GM23248 (cell line): ENCODE results near the gene PDE2A. TPM values are rescaled to one million over a fixed set of nuclear protein-coding genes. Genes with fewer than 3 reads are reported as not detected.

ENCODE experiments used
- DNase-seq: peaks from one replicate; pipeline ENCODE4 v3.0.0-alpha.2; 2015
- H2AFZ ChIP-seq: fragments of 200-600 bp; sonication (generic); 2 replicates; pipeline ENCODE4 v1.6.1; 2016; ENCODE audit warnings: antibody characterized with exemption
- H3F3A ChIP-seq: fragments of 200-600 bp; sonication (generic); 2 replicates; pipeline ENCODE4 v1.6.1; 2016; ENCODE audit warnings: mild to moderate bottlenecking, antibody characterized with exemption, mixed run types; ENCODE audit not compliant: insufficient read depth
- H3K27ac ChIP-seq: fragments of 200-600 bp; sonication (generic); 2 replicates; pipeline ENCODE4 v1.5.1; 2016; ENCODE audit warnings: mild to moderate bottlenecking
- H3K27me3 ChIP-seq: fragments of 200-600 bp; sonication (generic); replicated peaks from 2 replicates; pipeline ENCODE4 v1.6.1; 2016; ENCODE audit warnings: mild to moderate bottlenecking; ENCODE audit not compliant: insufficient read depth
- H3K36me3 ChIP-seq: fragments of 200-600 bp; sonication (generic); 2 replicates; pipeline ENCODE4 v1.6.1; 2016; ENCODE audit warnings: low read depth, mild to moderate bottlenecking
- H3K4me1 ChIP-seq: fragments of 200-600 bp; sonication (generic); 2 replicates; pipeline ENCODE4 v1.6.1; 2016; ENCODE audit warnings: mild to moderate bottlenecking; ENCODE audit not compliant: insufficient read depth
- H3K4me2 ChIP-seq: fragments of 200-600 bp; sonication (generic); one replicate; pipeline ENCODE4 v1.6.1; 2016; ENCODE audit warnings: mild to moderate bottlenecking; ENCODE audit not compliant: unreplicated experiment
- H3K4me3 ChIP-seq: fragments of 200-600 bp; sonication (generic); 2 replicates; pipeline ENCODE4 v1.5.1; 2016; ENCODE audit warnings: mild to moderate bottlenecking
- H3K79me2 ChIP-seq: fragments of 200-600 bp; sonication (generic); 2 replicates; pipeline ENCODE4 v1.6.1; 2016; ENCODE audit warnings: mild to moderate bottlenecking; ENCODE audit not compliant: insufficient read depth
- H3K9ac ChIP-seq: fragments of 200-600 bp; sonication (generic); 2 replicates; pipeline ENCODE4 v1.6.1; 2016; ENCODE audit warnings: mild to moderate bottlenecking
- H3K9me2 ChIP-seq: fragments of 200-600 bp; sonication (generic); 2 replicates; pipeline ENCODE4 v1.6.1; 2016; ENCODE audit warnings: mixed run types, mild to moderate bottlenecking, moderate library complexity; ENCODE audit not compliant: insufficient read depth
- H3K9me3 ChIP-seq: fragments of 200-600 bp; sonication (generic); one replicate; pipeline ENCODE4 v1.6.1; 2017; ENCODE audit warnings: low read depth
- H4K20me1 ChIP-seq: fragments of 200-600 bp; sonication (generic); 2 replicates; pipeline ENCODE4 v1.6.0; 2016; ENCODE audit not compliant: insufficient read depth
- EZH2 ChIP-seq: fragments of 200-600 bp; sonication (generic); IDR thresholded peaks from 2 replicates; pipeline ENCODE4 v1.6.1; 2018; ENCODE audit warnings: antibody characterized with exemption, mild to moderate bottlenecking; ENCODE audit not compliant: insufficient read depth, poor library complexity, severe bottlenecking
- EZH2phosphoT487 ChIP-seq: fragments of 200-600 bp; sonication (generic); IDR thresholded peaks from 2 replicates; pipeline ENCODE4 v1.6.1; 2018; ENCODE audit warnings: antibody characterized with exemption, moderate library complexity, mild to moderate bottlenecking, low read depth; ENCODE audit not compliant: insufficient read depth
- WGBS, 2 experiments: methylation state at CpG; one replicate each; pipeline ENCODE4 v1.1.6; 2015 to 2017; ENCODE audit warnings: low lambda C conversion rate in 2 of 2, low coverage in 1 of 2; ENCODE audit errors: missing lambda C conversion rate in 2 of 2; 5-methylcytosine and 5-hydroxymethylcytosine counted together
- in situ Hi-C: fragments of 300-500 bp; cut with MboI; formaldehyde crosslinking; loops from 2 replicates; pipeline ENCODE4 v1.15.0; 2020
- polyA plus RNA-seq: library from polyadenylated mRNA; unstranded; fragments of >200 nt; fragmentation: Nextera tagmentation; extraction: Ambion mirVana; gene quantifications from 2 replicates; pipeline ENCODE4 v1.2.1, GENCODE V29; 2016
- total RNA-seq: library from RNA; depleted of rRNA; stranded (reverse); fragments of >200 nt; shearing (Covaris generic); gene quantifications from 2 replicates; pipeline ENCODE4 v1.2.3, GENCODE V29; 2014

The PDE2A gene
- total and polyA plus RNA-seq, 2 experiments from 2014 or later, result 1.0 to 2.3 TPM

- H3K9me3 ChIP-seq, result no peaks in the 10 kb centered on the region
- in situ Hi-C loops, result loop anchor here (25.0 kb wide), 1 partner anchor 453 kb away; no protein-coding TSS in a partner anchor
- no peaks in the 10 kb centered on the region for H4K20me1 ChIP-seq
- H3K9me2 ChIP-seq, result no peaks in the 10 kb centered on the region
- TF ChIP-seq EZH2, result no peak
- TF ChIP-seq EZH2phosphoT487, result no peak
- H2AFZ ChIP-seq, result no peak overlapping the region
- H3K4me1 ChIP-seq, result no peaks in the 10 kb centered on the region
- no peak for DNase-seq
- H3K36me3 ChIP-seq, result no peaks in the 10 kb centered on the region; the same call in 1 of the 2 replicates
- H3K79me2 ChIP-seq, result peaks cover 20% of the 10 kb centered on the region; the same call in 1 of the 2 replicates
- no peak overlapping the region for H3K9ac ChIP-seq
- no peak overlapping the region for H3K27ac ChIP-seq
- H3F3A ChIP-seq, result no peaks in the 10 kb centered on the region; the same call in 1 of the 2 replicates
- WGBS, 2 experiments, result 97 to 99% methylated on average over 14 to 20 of the region's 20 CpGs
- no peaks in the 10 kb centered on the region for H3K27me3 ChIP-seq
- no peak overlapping the region for H3K4me2 ChIP-seq
- H3K4me3 ChIP-seq, result no peak overlapping the region
Measured at GRCh38 chr11:72709478-72710238, 35.4 kb upstream of the PDE2A start.

- H2AFZ ChIP-seq, result no peak overlapping the region
- WGBS, 2 experiments, result 86 to 89% methylated on average over 9 of the region's 9 CpGs
- in situ Hi-C loops, result loop anchor here (25.0 kb wide), 1 partner anchor 455 kb away; no protein-coding TSS in a partner anchor
- no peaks in the 10 kb centered on the region for H4K20me1 ChIP-seq
- no peak for DNase-seq
- no peaks in the 10 kb centered on the region for H3K27me3 ChIP-seq
- no peaks in the 10 kb centered on the region; the same call in 1 of the 2 replicates for H3K36me3 ChIP-seq
- no peaks in the 10 kb centered on the region for H3K9me2 ChIP-seq
- no peak overlapping the region for H3K27ac ChIP-seq
- no peaks in the 10 kb centered on the region for H3K79me2 ChIP-seq
- no peak overlapping the region for H3K4me3 ChIP-seq
- H3K9ac ChIP-seq, result no peak overlapping the region
- H3F3A ChIP-seq, result no peaks in the 10 kb centered on the region; the same call in 1 of the 2 replicates
- no peak for TF ChIP-seq EZH2
- H3K9me3 ChIP-seq, result no peaks in the 10 kb centered on the region
- H3K4me1 ChIP-seq, result peaks cover 14% of the 10 kb centered on the region
- H3K4me2 ChIP-seq, result no peak overlapping the region
Measured at GRCh38 chr11:72707032-72707431, 32.8 kb upstream of the PDE2A start.

- Histone ChIP-seq H3K36me3 (no peaks in the 10 kb centered on the region; the same call in 1 of the 2 replicates), H3K9me2 (no peaks in the 10 kb centered on the region), H4K20me1 (no peaks in the 10 kb centered on the region), H3K27me3 (no peaks in the 10 kb centered on the region), H2AFZ (no peak overlapping the region), H3K27ac (no peak overlapping the region), H3K4me2 (no peak overlapping the region), H3K9ac (no peak overlapping the region), H3F3A (no peaks in the 10 kb centered on the region; the same call in 1 of the 2 replicates), H3K4me1 (peaks cover 14% of the 10 kb centered on the region), H3K4me3 (no peak overlapping the region), H3K79me2 (no peaks in the 10 kb centered on the region), H3K9me3 (no peaks in the 10 kb centered on the region)
- in situ Hi-C loops, result loop anchor here (25.0 kb wide), 1 partner anchor 456 kb away; no protein-coding TSS in a partner anchor
- no peak for DNase-seq
- TF ChIP-seq EZH2phosphoT487, result no peak
- no peak for TF ChIP-seq EZH2
- 92 to 95% methylated on average over 5 of the region's 5 CpGs for WGBS, 2 experiments
Measured at GRCh38 chr11:72706579-72706978, 32.4 kb upstream of the PDE2A start.

- H3K4me2 ChIP-seq, result no peak overlapping the region
- H3F3A ChIP-seq, result no peaks in the 10 kb centered on the region; the same call in 1 of the 2 replicates
- H3K9me2 ChIP-seq, result no peaks in the 10 kb centered on the region
- no peaks in the 10 kb centered on the region for H3K27me3 ChIP-seq
- WGBS, 2 experiments, result 86 to 87% methylated on average over 12 of the region's 12 CpGs
- in situ Hi-C loops, result loop anchor here (25.0 kb wide), 1 partner anchor 457 kb away; no protein-coding TSS in a partner anchor
- peaks cover 14% of the 10 kb centered on the region for H3K4me1 ChIP-seq
- no peak for DNase-seq
- no peaks in the 10 kb centered on the region for H3K9me3 ChIP-seq
- no peaks in the 10 kb centered on the region; the same call in 1 of the 2 replicates for H3K36me3 ChIP-seq
- no peaks in the 10 kb centered on the region for H4K20me1 ChIP-seq
- no peak for TF ChIP-seq EZH2phosphoT487
- TF ChIP-seq EZH2, result no peak
- H2AFZ ChIP-seq, result no peak overlapping the region
- H3K9ac ChIP-seq, result no peak overlapping the region
- H3K27ac ChIP-seq, result no peak overlapping the region
- H3K79me2 ChIP-seq, result no peaks in the 10 kb centered on the region
- no peak overlapping the region for H3K4me3 ChIP-seq
Measured at GRCh38 chr11:72705442-72706365, 31.5 kb upstream of the PDE2A start.
